HG02852 (cell line): ENCODE data around the gene GADL1.

Experiments used
- ATAC-seq: cut with Tn5 transposase; IDR thresholded peaks from one replicate; pipeline ENCODE4 v1.9.1; 2021; ENCODE audit warnings: mild to moderate bottlenecking, moderate library complexity; ENCODE audit not compliant: unreplicated experiment

The GADL1 gene

DNA sequence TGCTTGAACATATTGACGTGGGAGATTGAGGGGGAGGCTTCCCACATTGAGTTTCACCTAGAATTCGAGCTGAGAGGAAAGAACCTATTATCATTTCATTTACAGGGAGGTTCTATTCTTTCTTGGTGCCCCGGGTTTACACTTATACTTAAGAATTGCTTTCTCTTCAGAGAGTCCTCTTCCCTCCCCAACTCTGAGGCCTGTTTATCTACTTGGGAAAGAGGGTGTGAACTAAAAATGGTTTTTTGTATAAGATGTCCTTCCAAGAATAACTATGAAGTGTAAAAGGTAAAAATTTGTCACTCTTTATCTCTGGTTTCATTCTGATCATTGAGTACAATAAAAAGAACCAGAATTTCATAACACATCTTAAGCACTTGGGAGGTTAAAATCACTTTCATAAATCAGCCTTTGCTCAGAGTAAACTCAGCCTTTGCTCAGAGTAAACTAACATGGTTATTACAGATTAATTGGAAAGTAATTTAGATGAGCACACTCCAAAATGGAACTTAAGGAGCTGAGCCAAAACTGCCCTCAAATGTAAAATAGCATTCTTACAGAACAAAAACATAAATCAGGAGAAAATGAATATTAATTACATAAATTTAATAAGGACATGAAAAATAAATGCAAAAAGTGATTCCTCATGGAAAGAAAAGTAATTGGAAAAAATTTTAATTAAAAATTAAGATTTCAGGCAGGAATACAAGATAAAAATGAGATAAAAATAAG, 75.2 kb downstream of the GADL1 start:
- no peak for ATAC-seq

- ATAC-seq: no peak
Observed at GRCh38 chr3:30813734-30814133, 80.7 kb downstream of the GADL1 start.

DNA sequence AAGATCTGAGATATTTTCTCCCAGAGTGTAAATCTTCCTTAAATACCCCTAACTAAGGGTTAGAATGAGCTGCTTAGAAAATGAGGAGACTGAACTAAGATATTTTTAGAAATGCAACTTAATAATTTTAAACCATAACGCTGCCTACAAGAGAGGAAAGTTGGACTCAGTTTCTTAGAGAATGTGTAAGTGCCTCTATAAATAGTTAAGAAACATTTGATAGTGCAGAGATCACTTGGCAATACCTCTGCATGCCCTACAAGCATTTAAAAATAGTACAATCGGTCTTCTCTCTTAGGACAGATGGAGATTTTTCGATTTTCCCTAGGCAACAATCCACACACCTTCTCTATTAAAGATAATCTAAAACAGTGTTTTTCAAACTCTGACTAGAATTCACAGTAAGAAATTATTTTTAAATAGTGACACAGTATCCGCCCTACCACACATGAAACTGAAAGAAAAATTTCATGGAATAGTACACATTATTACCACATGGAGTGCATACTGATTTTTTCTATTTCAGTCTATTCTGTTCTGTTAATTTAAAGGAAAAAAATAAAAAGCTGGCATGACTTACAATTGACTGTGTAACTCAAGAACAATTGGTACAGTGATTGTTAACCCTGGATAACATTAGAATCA, 83.2 kb downstream of the GADL1 start:
- no peak for ATAC-seq

- ATAC-seq: no peak
Observed at GRCh38 chr3:30810625-30811024, 83.8 kb downstream of the GADL1 start.

- no peak for ATAC-seq
Observed at GRCh38 chr3:30805695-30806094, 88.8 kb downstream of the GADL1 start.

DNA sequence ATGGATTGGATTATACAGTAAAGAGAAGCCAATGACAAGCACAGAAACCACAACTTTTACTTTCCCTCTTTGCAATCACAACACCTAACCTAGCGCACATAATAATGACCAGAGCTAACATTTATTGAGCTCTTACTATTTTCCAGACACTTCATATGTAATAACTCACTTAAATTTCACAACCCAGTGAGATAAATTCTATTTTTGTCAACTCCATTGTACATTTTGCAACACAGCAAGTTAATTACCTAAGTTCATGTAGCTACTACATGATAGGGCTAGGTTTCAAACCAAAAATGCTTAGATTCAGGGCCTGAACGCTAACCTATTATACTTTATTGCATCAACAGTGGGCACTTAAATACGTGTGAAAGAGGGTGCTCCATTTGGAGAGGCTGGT, 89.5 kb downstream of the GADL1 start:
- no peak for ATAC-seq

DNA sequence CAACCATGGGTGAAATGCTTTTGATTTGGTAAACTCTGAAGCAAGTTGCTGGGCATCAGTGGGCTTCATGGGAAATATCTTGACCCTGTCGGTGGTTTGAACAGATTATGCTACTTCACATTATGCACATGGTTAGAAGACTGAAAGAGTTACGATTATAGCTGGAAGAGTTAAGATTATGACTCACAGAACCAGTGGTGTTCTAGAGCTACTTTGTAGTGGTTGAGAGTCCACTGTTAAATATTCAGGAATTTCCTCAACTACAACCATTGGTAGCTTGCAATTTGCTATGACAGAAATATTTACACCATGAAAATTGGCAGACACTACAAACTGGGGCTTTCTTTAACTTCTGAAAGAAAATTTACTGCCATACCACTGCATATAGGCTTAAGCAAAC, 99.3 kb downstream of the GADL1 start:
- ATAC-seq: no peak

- ATAC-seq: no peak
Observed at GRCh38 chr3:30793740-30794139, 100.7 kb downstream of the GADL1 start.

- no peak for ATAC-seq
Observed at GRCh38 chr3:30790150-30790549, 104.3 kb downstream of the GADL1 start.

- no peak for ATAC-seq
Observed at GRCh38 chr3:30786365-30786764, 108.1 kb downstream of the GADL1 start.

DNA sequence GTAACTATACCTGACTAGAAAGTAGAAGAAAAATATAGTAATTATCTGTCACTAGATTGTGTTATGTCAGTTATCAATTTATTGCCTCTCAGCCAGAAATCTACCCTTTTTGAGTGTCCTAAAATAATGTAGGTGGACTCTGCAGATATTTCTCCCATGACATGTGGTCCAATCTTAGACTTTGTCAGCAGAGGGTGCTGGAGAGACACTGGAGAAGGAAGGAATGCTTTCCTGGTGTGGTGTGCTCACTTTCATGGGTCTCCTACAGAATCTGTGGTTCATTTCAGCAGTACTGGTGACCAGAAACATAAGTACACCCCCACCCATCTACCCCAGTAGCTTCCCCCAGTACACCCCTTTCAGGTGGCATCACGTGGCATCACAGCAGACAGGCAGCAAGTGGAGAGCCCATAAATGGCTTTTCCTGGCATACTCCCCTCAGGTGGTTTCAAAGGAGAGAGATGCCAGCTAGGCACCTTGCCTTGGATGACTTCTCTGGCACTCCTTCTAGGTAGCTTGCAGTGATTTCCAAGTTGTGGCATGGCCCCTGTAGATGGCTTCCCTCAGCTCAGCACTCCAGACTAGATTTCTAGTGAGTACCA, 114.7 kb downstream of the GADL1 start:
- no peak for ATAC-seq

GRCh38 chr3:30778933-30779332, 115.5 kb downstream of the GADL1 start:
- no peak for ATAC-seq

DNA sequence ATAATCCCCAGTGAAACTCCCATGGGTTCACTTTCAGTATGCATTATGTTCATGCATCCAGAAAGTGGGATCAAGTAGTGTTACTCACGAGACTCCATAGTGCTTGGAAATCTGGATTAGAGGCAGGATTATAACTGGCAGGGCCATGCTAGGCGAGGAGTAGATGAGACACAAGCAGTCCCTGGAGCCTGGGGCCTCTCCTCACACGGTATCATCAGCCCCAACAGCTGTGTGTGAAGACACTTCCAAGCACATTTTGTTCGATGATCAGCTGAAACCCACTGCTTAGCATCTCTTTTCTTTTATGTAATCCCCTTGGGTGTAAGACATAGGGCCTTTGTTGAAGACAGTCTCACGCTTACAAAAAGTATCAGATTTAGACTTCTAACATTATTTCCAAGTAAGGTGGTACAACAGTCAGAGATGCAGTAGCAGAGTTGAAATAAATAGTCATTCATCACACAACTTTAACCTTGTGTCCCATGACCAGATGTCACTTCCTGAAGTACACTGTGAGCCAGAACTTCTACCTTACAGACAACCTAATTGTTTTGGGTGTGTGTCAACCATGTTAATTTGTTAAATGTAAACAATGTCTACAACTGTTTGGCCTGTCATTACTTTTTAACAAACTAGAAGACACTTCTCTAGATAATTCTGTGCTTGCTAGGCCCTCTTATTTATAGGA, 116.9 kb downstream of the GADL1 start:
- no peak for ATAC-seq

DNA sequence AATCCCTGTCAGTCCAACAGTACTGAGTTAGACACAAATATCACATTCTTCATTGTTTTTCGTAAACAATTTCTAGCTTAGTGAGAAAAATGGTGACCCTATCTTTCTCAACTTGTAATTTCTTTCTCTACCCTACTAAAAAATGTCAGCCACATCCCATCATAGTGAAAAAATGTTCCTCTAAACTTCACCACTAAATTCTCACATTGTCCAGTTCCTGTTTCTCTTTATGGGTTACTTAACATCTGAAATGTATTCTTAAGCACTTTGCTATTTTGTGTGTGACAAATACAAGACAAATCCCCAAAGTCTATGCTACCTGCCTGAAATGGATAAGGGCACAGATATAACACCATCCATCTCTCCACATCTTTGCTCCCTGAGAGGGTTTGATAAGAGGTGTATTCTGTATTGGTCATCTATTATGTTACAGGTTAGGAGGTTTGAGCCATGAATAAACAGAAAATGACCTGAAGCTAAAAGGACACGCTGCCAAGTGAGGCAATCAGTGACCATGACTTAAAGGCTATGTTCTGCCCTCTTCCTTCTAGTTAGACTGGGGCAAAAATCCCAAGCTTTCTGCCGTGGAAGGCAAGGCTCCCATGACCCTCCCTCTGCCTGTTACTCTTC, 118.2 kb downstream of the GADL1 start:
- no peak for ATAC-seq

- no peak for ATAC-seq
Observed at GRCh38 chr3:30775040-30775439, 119.4 kb downstream of the GADL1 start.

GRCh38 chr3:30774062-30774461, 120.4 kb downstream of the GADL1 start:
- no peak for ATAC-seq

- ATAC-seq: no peak
Observed at GRCh38 chr3:30770387-30770786, 124.1 kb downstream of the GADL1 start.

DNA sequence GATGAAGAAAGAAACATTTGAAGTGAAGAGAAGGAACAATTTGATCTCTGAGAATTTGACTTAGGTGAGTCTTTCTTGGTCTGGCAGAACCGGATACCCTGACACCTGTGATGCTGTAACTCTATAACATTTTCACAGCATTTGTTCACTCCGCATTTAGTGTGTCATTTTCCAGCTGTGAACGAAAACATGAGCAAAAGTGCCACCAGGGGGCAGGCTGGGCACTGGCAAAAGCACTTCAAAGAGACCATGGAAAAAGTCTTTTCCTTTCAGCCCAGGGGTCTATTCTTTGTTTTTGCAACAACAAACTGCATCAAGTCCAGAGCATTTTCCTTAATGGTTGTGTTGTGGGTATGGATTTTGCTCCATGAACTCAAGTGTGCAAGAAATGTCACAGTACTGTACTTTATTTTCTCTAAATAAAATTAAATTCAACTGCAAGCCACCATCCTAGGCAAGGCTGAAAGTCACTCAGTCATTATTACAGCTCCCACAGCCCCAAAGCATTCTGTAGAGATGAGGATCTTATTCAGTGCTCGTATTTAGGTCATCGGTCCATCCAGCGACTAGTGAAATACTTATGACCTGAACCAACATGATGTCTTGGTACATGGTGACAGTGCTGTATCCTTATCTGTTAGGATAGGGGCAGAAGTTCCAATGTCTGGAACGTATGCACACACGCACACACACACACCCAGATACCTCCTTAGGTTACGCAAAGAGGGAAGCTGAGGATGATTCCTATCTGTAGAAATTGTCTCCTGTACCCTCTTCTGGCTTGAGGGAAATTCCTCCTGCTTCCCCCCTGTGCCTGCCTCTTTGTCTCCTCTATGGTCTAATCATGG, 125.5 kb downstream of the GADL1 start:
- peak; percentile 51 for ATAC-seq

DNA sequence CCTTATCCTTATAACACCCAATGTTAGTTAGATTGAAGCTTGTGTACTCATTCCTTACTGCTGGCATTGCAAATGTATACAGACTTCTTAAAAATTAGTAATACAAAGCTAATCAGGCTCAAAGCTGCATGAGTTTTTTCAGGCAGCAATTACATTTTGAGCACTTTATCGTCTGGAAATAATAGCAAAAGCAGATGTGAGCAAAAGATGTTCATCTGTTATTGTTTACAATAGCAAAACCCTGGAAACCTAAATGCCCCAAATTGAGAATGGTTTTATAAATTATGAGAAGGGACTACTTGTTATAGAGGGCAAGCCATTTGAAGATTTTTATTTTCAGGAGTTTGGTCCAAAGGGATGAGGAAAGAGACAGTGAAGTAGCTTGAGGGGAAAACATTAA, 126.4 kb downstream of the GADL1 start:
- ATAC-seq: no peak

DNA sequence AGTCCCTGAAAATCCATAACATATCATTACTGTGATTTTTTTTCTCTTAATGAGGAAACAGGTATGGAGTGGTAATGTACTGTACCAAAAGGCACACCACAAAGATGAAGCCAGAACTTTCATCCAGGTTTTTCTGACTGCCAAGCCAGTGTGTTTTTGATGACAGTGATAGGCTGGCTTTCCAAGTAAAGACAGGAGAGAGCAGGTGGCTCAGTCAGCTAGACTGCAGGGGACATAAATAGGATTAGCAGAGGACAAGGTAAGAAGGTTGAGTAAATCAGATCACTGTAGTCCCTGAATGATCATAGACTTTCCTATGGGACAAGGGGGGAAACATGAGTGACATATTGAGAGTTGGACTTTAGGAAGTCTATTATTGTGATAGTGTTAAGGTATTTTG, 127.9 kb downstream of the GADL1 start:
- no peak for ATAC-seq
